ENCODE data around the gene BRIP1.

DNA sequence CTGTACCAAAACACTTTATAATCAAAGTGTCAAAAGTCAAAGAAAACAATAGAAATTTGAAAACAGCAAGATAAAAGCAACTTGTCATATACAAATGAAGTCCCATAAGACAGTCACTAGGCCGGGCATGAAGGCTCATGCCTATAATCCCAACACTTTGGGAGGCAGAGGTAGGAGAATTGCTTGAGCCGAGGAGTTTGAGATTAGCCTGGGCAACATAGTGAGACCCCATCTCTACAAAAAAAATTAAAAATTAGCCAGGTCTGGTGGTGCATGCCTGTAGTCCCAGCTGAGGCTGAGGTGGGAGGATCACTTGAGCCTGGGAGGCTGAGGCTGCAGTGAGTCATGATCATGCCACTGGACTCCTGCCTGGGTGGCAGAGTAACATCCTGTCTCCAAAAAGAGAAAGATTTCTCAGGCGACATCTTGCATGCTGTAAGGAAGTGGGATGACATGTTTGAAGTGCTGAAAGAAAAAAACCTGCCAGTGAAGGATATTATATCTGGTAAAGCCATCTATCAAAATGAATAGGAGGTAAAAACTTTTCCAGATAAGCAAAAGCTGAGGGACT is 173.6 kb downstream of the BRIP1 start:
- no peak for TF ChIP-seq CTCF (IDR thresholded peaks at IDR 0.05)
- TF ChIP-seq POLR2A (IDR thresholded peaks at IDR 0.05): no peak

Measured in uterus (tissue), 2 donors.